H1 (cell line): ENCODE data around the gene HTR3D. TPM values are rescaled to one million over a fixed set of nuclear protein-coding genes. Genes with fewer than 3 reads are reported as not detected.

Experiments used
- CTCF ChIA-PET: fragments of 300-600 bp; sonication (Branson Sonifier 250); formaldehyde crosslinking; loops from one replicate; lab custom pipeline; 2021; ENCODE audit not compliant: partially characterized antibody; lab: Charles Lee
- POLR2A ChIA-PET: fragments of 300-600 bp; sonication (Branson Sonifier 250); formaldehyde crosslinking; loops from one replicate; lab custom pipeline; 2021; ENCODE audit warnings: inconsistent platforms; ENCODE audit not compliant: partially characterized antibody; lab: Charles Lee
- DNase-seq, 2 experiments: peaks; one replicate each; pipeline versions ENCODE4 v3.0.0 to v3.0.0-alpha.2; 2010 to 2022; ENCODE audit warnings: low spot score in 2 of 2, low read depth in 1 of 2, mixed read lengths in 1 of 2
- FAIRE-seq: peaks from 2 replicates; lab custom pipeline; 2011; peaks lifted over from hg19 to GRCh38; lab: Jason Lieb, UNC
- H2AFZ ChIP-seq: 2 replicates; pipeline ENCODE4 v1.8.1; 2012; ENCODE audit warnings: low read length, inconsistent platforms
- H2AK5ac ChIP-seq: 2 replicates; pipeline ENCODE4 v1.6.1; 2013; ENCODE audit warnings: low read depth, low read length
- H2BK120ac ChIP-seq: replicated peaks from 2 replicates; pipeline ENCODE3; 2013; ENCODE audit warnings: low read depth, low read length, inconsistent platforms
- H2BK12ac ChIP-seq: 2 replicates; pipeline ENCODE4 v1.6.1; 2013; ENCODE audit warnings: low read depth, low read length
- H2BK15ac ChIP-seq: 2 replicates; pipeline ENCODE4 v1.6.1; 2013; ENCODE audit warnings: low read length
- H2BK20ac ChIP-seq: 2 replicates; pipeline ENCODE4 v1.6.1; 2013; ENCODE audit warnings: low read length
- H2BK5ac ChIP-seq: 2 replicates; pipeline ENCODE4 v1.6.1; 2013; ENCODE audit warnings: low read depth, low read length
- H3K14ac ChIP-seq: 2 replicates; pipeline ENCODE4 v1.6.1; 2013; ENCODE audit warnings: inconsistent platforms; ENCODE audit not compliant: insufficient read length
- H3K18ac ChIP-seq: 2 replicates; pipeline ENCODE4 v1.6.1; 2013; ENCODE audit warnings: low read length; ENCODE audit errors: extremely low read depth
- H3K23ac ChIP-seq: 2 replicates; pipeline ENCODE4 v1.6.1; 2013; ENCODE audit warnings: inconsistent platforms; ENCODE audit not compliant: insufficient read length
- H3K23me2 ChIP-seq: 2 replicates; pipeline ENCODE4 v1.6.1; 2013; ENCODE audit warnings: low read depth, low read length
- H3K27ac ChIP-seq: 2 replicates; pipeline ENCODE4 v1.6.1; 2011; ENCODE audit warnings: low read depth, low read length, inconsistent platforms
- H3K27me3 ChIP-seq, 4 experiments: replicated peaks in 1 of 4; 1 replicate in 1 of 4; 2 replicates in 3 of 4; pipeline versions ENCODE4 v1.6.1 to v1.8.1; 2011 to 2013; ENCODE audit warnings: low read length in 3 of 4, mild to moderate bottlenecking in 3 of 4, inconsistent platforms in 2 of 4, mixed read lengths in 2 of 4, moderate library complexity in 1 of 4; ENCODE audit not compliant: control insufficient read depth in 3 of 4, insufficient read depth in 3 of 4; ENCODE audit errors: extremely low read depth in 1 of 4
- H3K36me3 ChIP-seq, 4 experiments: 2 replicates each; pipeline versions ENCODE4 v1.6.1 to v1.8.1; 2011 to 2013; ENCODE audit warnings: mild to moderate bottlenecking in 4 of 4, low read length in 3 of 4, moderate library complexity in 2 of 4, control low read depth in 1 of 4, inconsistent platforms in 1 of 4; ENCODE audit not compliant: insufficient read depth in 4 of 4, control insufficient read depth in 2 of 4
- H3K4ac ChIP-seq: replicated peaks from 2 replicates; pipeline ENCODE3; 2013; ENCODE audit warnings: low read length, low read depth, mixed read lengths, inconsistent platforms; ENCODE audit not compliant: insufficient read length
- H3K4me1 ChIP-seq, 4 experiments: replicated peaks in 1 of 4; 1 replicate in 1 of 4; 2 replicates in 3 of 4; pipeline versions ENCODE4 v1.6.1 to v1.8.1; 2011 to 2013; ENCODE audit warnings: low read length in 3 of 4, inconsistent platforms in 2 of 4, mixed read lengths in 1 of 4; ENCODE audit not compliant: insufficient read depth in 4 of 4, control insufficient read depth in 3 of 4
- H3K4me2 ChIP-seq, 2 experiments: 2 replicates each; pipeline versions ENCODE4 v1.6.1 to v1.8.1; 2011 to 2013; ENCODE audit warnings: low read depth in 2 of 2, low read length in 2 of 2, control low read depth in 1 of 2, inconsistent platforms in 1 of 2, mild to moderate bottlenecking in 1 of 2; ENCODE audit not compliant: insufficient read depth in 1 of 2
- H3K4me3 ChIP-seq, 4 experiments: fragments of 200-600, 300-600 bp in 1 of 4; sonication (generic), shearing (Covaris generic), sonication (Bioruptor Twin) in 1 of 4; 2 replicates each; pipeline versions ENCODE4 v1.5.1 to v1.8.1; 2011 to 2016; ENCODE audit warnings: low read length in 4 of 4, low read depth in 3 of 4, control low read depth in 2 of 4, inconsistent platforms in 2 of 4, mild to moderate bottlenecking in 2 of 4, mixed read lengths in 1 of 4, moderate library complexity in 1 of 4; ENCODE audit not compliant: insufficient read depth in 2 of 4; ENCODE audit errors: extremely low read depth in 1 of 4
- H3K56ac ChIP-seq: replicated peaks from 2 replicates; pipeline ENCODE3; 2013; ENCODE audit warnings: low read depth, mild to moderate bottlenecking, mixed read lengths, low read length, inconsistent platforms; ENCODE audit not compliant: insufficient read length
- H3K79me1 ChIP-seq: 2 replicates; pipeline ENCODE4 v1.6.1; 2013; ENCODE audit warnings: low read depth, low read length, control low read depth
- H3K79me2 ChIP-seq, 2 experiments: 2 replicates each; pipeline versions ENCODE4 v1.6.1 to v1.8.1; 2012 to 2013; ENCODE audit warnings: low read length in 2 of 2, mild to moderate bottlenecking in 2 of 2, inconsistent platforms in 1 of 2; ENCODE audit not compliant: insufficient read depth in 2 of 2, control insufficient read depth in 1 of 2
- H3K9ac ChIP-seq, 4 experiments: replicated peaks in 1 of 4; 1 replicate in 1 of 4; 2 replicates in 3 of 4; pipeline versions ENCODE4 v1.6.1 to v1.8.1; 2011 to 2013; ENCODE audit warnings: low read depth in 3 of 4, low read length in 3 of 4, control low read depth in 2 of 4, mild to moderate bottlenecking in 2 of 4, moderate library complexity in 2 of 4, inconsistent platforms in 1 of 4; ENCODE audit errors: extremely low read depth in 1 of 4
- H3K9me3 ChIP-seq, 2 experiments: 2 replicates each; pipeline versions ENCODE4 v1.6.1 to v1.8.1; 2012 to 2013; ENCODE audit warnings: mild to moderate bottlenecking in 2 of 2, moderate library complexity in 2 of 2, control low read depth in 1 of 2, inconsistent platforms in 1 of 2, low read depth in 1 of 2, low read length in 1 of 2, mixed read lengths in 1 of 2; ENCODE audit not compliant: insufficient read depth in 2 of 2
- H4K20me1 ChIP-seq, 2 experiments: replicated peaks in 1 of 2; 2 replicates each; pipeline versions ENCODE3 to v1.8.1; 2011 to 2013; ENCODE audit warnings: inconsistent platforms in 2 of 2, low read length in 2 of 2, mild to moderate bottlenecking in 1 of 2; ENCODE audit not compliant: insufficient read depth in 2 of 2, control insufficient read depth in 1 of 2
- H4K5ac ChIP-seq: 2 replicates; pipeline ENCODE4 v1.6.1; 2013; ENCODE audit warnings: low read length, low read depth, mixed read lengths, inconsistent platforms; ENCODE audit not compliant: insufficient read length
- H4K8ac ChIP-seq: 2 replicates; pipeline ENCODE4 v1.8.0; 2013; ENCODE audit warnings: mild to moderate bottlenecking, moderate library complexity, low read length, inconsistent platforms; ENCODE audit not compliant: insufficient read depth; ENCODE audit errors: extremely low read depth
- H4K91ac ChIP-seq: replicated peaks from 2 replicates; pipeline ENCODE3; 2013; ENCODE audit warnings: low read length, mixed read lengths, inconsistent platforms; ENCODE audit not compliant: insufficient read length
- ASH2L ChIP-seq: fragments of 200-600, 300-600 bp; sonication (generic); IDR thresholded peaks from one replicate; pipeline ENCODE4 v1.7.1; 2017; ENCODE audit warnings: low read length
- CBX8 ChIP-seq: fragments of 300-800, 300-1000 bp; sonication (generic); IDR thresholded peaks from 2 replicates; pipeline ENCODE4 v1.7.1; 2016; ENCODE audit warnings: low read depth, low read length, borderline replicate concordance
- CHD2 ChIP-seq: IDR thresholded peaks from 2 replicates; pipeline ENCODE4 v1.6.1; 2012; ENCODE audit warnings: low read length, improper control_type of control experiment
- KDM5A ChIP-seq: fragments of 200-600 bp; IDR thresholded peaks from 2 replicates; pipeline ENCODE4 v1.7.1; 2012; ENCODE audit warnings: mild to moderate bottlenecking, low read length, inconsistent platforms, mixed read lengths
- NANOG ChIP-seq: IDR thresholded peaks from 2 replicates; pipeline ENCODE4 v1.6.1; 2011; ENCODE audit warnings: low read length, low read depth, mild to moderate bottlenecking, inconsistent platforms; ENCODE audit not compliant: insufficient read depth, poor library complexity, severe bottlenecking
- POLR2A ChIP-seq, 2 experiments: IDR thresholded peaks; 1 replicate in 1 of 2; 2 replicates in 1 of 2; pipeline ENCODE4 v1.6.1; 2011; ENCODE audit warnings: low read depth in 2 of 2, low read length in 2 of 2, mild to moderate bottlenecking in 2 of 2; ENCODE audit errors: control extremely low read depth in 1 of 2
- POLR2AphosphoS5 ChIP-seq: IDR thresholded peaks from 2 replicates; pipeline ENCODE4 v1.6.1; 2011; ENCODE audit warnings: low read depth, low read length
- POU5F1 ChIP-seq: IDR thresholded peaks from 2 replicates; pipeline ENCODE4 v1.6.1; 2011; ENCODE audit warnings: low read depth, mild to moderate bottlenecking, low read length, moderate library complexity
- RBBP5 ChIP-seq: IDR thresholded peaks from 2 replicates; pipeline ENCODE4 v1.7.1; 2012; ENCODE audit warnings: low read depth, mild to moderate bottlenecking, inconsistent platforms, low read length, moderate library complexity, borderline replicate concordance
- RXRA ChIP-seq: IDR thresholded peaks from 2 replicates; pipeline ENCODE4 v1.6.1; 2011; ENCODE audit warnings: low read depth, mild to moderate bottlenecking, low read length, moderate library complexity; ENCODE audit not compliant: insufficient read depth
- SAP30 ChIP-seq: fragments of 300-600 bp; sonication (generic); IDR thresholded peaks from 2 replicates; pipeline ENCODE4 v1.7.1; 2012; ENCODE audit warnings: low read length, moderate library complexity, mild to moderate bottlenecking, inconsistent platforms; ENCODE audit not compliant: insufficient read depth, insufficient replicate concordance
- SUZ12 ChIP-seq: fragments of 200-600 bp; sonication (generic); IDR thresholded peaks from 2 replicates; pipeline ENCODE4 v1.6.1; 2012; ENCODE audit warnings: mild to moderate bottlenecking, inconsistent platforms, low read length, moderate library complexity, mixed read lengths
- TAF1 ChIP-seq: IDR thresholded peaks from 2 replicates; pipeline ENCODE4 v1.6.1; 2011; ENCODE audit warnings: mild to moderate bottlenecking, low read depth, low read length
- WGBS, 2 experiments: shearing (Covaris generic) in 1 of 2; methylation state at CpG; one replicate each; pipeline versions ENCODE4 v1.1.6 to v1.1.7; 2013 to 2015; ENCODE audit warnings: low lambda C conversion rate in 2 of 2, mixed read lengths in 2 of 2, inconsistent platforms in 1 of 2, low coverage in 1 of 2, missing lambda C conversion rate in 1 of 2; ENCODE audit not compliant: insufficient replicate concordance in 2 of 2, insufficient coverage in 1 of 2, insufficient read length in 1 of 2; ENCODE audit errors: extremely low coverage in 1 of 2, missing lambda C conversion rate in 1 of 2; 5-methylcytosine and 5-hydroxymethylcytosine counted together
- polyA plus RNA-seq, 7 experiments: library from polyadenylated mRNA; depleted of rRNA in 3 of 7; stranded (reverse) in 5 of 7; unstranded in 2 of 7; fragments of >200 nt in 5 of 7; fragments of 200-250 nt in 2 of 7; gene quantifications; 1 replicate in 5 of 7; 2 replicates in 1 of 7; 4 replicates in 1 of 7; pipeline versions ENCODE4 v1.2.1 to v1.2.3, GENCODE V29; 2011 to 2013; ENCODE audit warnings: missing spikeins in 2 of 7, mixed read lengths in 2 of 7
- total RNA-seq: library from RNA; stranded (reverse); fragmentation: NEBNext Ultra II Directional; extraction: Animal tissue kit (Norgen Biotek cat#: 25700); gene quantifications from 2 replicates; pipeline ENCODE4 v1.2.1, GENCODE V29; 2021
- TF ChIP-seq, protein P1 (sequence below): IDR thresholded peaks from 2 replicates; pipeline ENCODE4 v1.6.1; 2011; ENCODE audit warnings: low read depth, mild to moderate bottlenecking, low read length; ENCODE audit not compliant: insufficient read depth

Gene HTR3D
- total and polyA plus RNA-seq, 2 of the 8 experiments (the other 6 are each of a cell fraction or from before 2014, with no cell fraction given): not detected

DNA sequence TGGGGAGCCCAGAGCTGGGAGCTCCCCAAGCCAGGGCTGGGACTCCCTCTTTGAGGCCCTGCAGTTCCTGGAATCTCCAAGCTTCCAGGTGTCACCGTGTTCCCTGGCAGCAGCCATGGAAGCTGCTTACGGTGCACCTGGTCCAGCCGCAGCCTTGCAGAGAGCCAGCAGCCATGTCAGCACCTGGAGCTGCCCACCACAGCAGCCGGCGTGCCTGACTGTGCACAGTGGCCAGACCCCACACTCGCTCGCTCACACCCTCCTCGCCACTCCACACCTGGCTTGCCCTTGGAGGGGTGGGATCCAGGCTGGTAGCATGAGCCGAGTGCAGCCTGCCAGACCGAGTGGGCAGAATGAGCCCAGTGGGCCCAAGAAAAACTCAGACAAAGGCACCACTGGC is 50.5 kb downstream of the HTR3D start:
- H3K79me2 ChIP-seq: no peaks in the 10 kb centered on the region
- H4K91ac ChIP-seq: no peak overlapping the region
- no peaks in the 10 kb centered on the region for H3K9me3 ChIP-seq
- H3K23me2 ChIP-seq: no peaks in the 10 kb centered on the region; the same call in 1 of the 2 replicates
- H3K4ac ChIP-seq: no peak overlapping the region
- H3K4me3 ChIP-seq: no peak overlapping the region
- H3K9ac ChIP-seq: no peak overlapping the region
- no peaks in the 10 kb centered on the region for H3K4me1 ChIP-seq
- no peak overlapping the region for H2BK12ac ChIP-seq
- 97% methylated on average over 10 of the region's 10 CpGs; no CpG with 5 or more reads in 1 of the 2 experiments for WGBS, 2 experiments
- no peak overlapping the region for H4K8ac ChIP-seq
- no peak overlapping the region for H3K56ac ChIP-seq
- H2BK15ac ChIP-seq: no peak overlapping the region
- POLR2A ChIA-PET: interaction anchor here (0.6 to 0.8 kb wide), 2 partner anchors 13 to 71 kb away, joined by 3 to 4 read pairs; no protein-coding TSS in a partner anchor
- H2BK120ac ChIP-seq: no peak overlapping the region
- H3K23ac ChIP-seq: no peak overlapping the region
- DNase-seq: no peak
- H3K36me3 ChIP-seq: no peaks in the 10 kb centered on the region
- no peak overlapping the region; the same call in 1 of the 2 replicates for H2BK5ac ChIP-seq
- no peak overlapping the region for H4K5ac ChIP-seq
- no peak overlapping the region for H3K27ac ChIP-seq
- no peak for FAIRE-seq
- H2AK5ac ChIP-seq: no peak overlapping the region
- CTCF ChIA-PET: interaction anchor here (0.6 to 1.3 kb wide), 5 partner anchors 8 to 244 kb away, joined by 3 to 4 read pairs (median 3); no protein-coding TSS in a partner anchor
- H3K4me2 ChIP-seq: no peak overlapping the region
- no peak overlapping the region for H3K18ac ChIP-seq
- H2AFZ ChIP-seq: no peak overlapping the region
- no peaks in the 10 kb centered on the region; a peak in 1 of 7 replicates for H3K27me3 ChIP-seq
- H3K79me1 ChIP-seq: no peaks in the 10 kb centered on the region
- no peak overlapping the region for H3K14ac ChIP-seq
- no peaks in the 10 kb centered on the region for H4K20me1 ChIP-seq
- H2BK20ac ChIP-seq: no peak overlapping the region
- no peak for TF ChIP-seq KDM5A
- TF ChIP-seq, protein P1, sequence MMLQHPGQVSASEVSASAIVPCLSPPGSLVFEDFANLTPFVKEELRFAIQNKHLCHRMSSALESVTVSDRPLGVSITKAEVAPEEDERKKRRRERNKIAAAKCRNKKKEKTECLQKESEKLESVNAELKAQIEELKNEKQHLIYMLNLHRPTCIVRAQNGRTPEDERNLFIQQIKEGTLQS: no peak
- no peak for TF ChIP-seq NANOG
- TF ChIP-seq RXRA: no peak
- no peak for TF ChIP-seq POLR2AphosphoS5
- no peak for TF ChIP-seq POU5F1
- no peak for TF ChIP-seq POLR2A (IDR thresholded peaks at IDR 0.05; ENCODE audit: control extremely low read depth in 1 of 2, low read depth in 2 of 2, low read length in 2 of 2)
- TF ChIP-seq CHD2: no peak
- TF ChIP-seq RBBP5: no peak
- no peak for TF ChIP-seq TAF1
- no peak for TF ChIP-seq SAP30
- no peak for TF ChIP-seq SUZ12
- no peak for TF ChIP-seq ASH2L
- no peak for TF ChIP-seq CBX8
